ENCODE results near the gene GALR1.

GRCh38 chr18:77223653-77224052, 26.0 kb upstream of the GALR1 start:
- no peak for TF ChIP-seq CTCF (IDR thresholded peaks at IDR 0.05)
- TF ChIP-seq POLR2A (IDR thresholded peaks at IDR 0.05), result no peak
